ENCODE data around the gene PIP4K2C.

The PIP4K2C gene

DNA sequence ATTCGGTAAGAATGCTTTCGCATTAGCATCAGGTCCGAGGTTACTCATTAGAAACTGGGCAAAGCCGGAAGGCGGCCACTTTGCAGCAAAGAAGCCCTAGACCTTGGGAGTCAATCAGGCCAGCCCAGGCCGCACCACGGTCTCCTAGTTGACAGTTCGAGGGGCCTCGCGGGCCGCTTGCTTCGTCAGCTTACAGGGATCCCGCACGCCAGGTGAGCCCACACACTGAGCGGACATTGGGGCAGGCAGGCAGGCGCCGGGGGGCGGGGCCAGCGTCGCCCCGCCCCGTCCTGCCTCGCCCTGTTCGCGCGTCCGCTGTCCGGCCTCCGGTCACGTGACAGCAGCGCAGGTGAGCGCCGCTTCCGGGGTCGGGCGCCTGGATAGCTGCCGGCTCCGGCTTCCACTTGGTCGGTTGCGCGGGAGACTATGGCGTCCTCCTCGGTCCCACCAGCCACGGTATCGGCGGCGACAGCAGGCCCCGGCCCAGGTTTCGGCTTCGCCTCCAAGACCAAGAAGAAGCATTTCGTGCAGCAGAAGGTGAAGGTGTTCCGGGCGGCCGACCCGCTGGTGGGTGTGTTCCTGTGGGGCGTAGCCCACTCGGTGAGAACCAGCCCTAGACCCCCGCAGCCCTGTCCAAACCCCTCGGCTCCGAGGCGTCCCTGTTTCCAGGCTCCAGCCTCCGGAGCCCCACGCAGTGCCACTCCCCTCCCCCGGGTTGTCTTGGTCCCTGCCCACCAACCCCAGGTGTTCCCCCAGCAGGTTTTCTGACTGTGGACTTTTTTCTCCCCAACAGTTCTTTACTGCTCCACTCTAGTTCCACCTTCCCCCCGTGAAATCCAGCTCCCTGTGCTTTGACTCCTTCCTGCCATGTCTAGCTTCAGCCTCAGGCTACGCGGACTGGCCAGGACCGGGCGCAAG is at the start of gene PIP4K2C:
Gene PIP4K2C, plus strand, starts transcription at position 329 of the 918 bp plus-strand sequence. Its CDS starts 98 bp downstream, at position 427.
- DNase-seq = peak; percentile 82

- no peak for DNase-seq
Measured at GRCh38 chr12:57541717-57542116, 49.3 kb upstream of the PIP4K2C start.

DNA sequence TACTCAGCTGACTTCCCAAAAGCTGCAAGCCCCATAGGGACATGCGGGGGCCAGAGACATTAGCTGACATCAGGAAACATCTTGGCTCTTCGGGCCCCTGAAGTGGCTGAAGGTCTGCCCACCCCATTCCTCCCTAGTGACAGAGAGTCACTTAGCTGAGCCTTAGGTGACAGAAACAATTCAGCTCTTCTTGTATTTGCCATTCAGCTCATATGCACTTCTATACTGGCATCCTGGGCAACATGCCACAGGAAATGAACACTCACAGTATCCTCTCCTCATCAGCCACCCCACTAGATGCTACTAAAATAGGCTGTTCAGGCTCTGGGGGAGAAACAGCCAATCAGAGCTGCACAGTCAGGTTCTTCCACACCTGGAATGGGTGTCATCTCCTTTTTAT is 47.4 kb upstream of the PIP4K2C start:
- DNase-seq = peak; percentile 39

- no peak for DNase-seq
Measured at GRCh38 chr12:57545809-57546437, 45.1 kb upstream of the PIP4K2C start.

- peak; percentile 92 for DNase-seq
Measured at GRCh38 chr12:57546438-57547287, 44.3 kb upstream of the PIP4K2C start, which contains the start of gene DCTN2. Gene DCTN2 (minus strand): TSS chr12:57547192. CDS start chr12:57547063, 129 bp downstream.

GRCh38 chr12:57547288-57548012 is 43.5 kb upstream of the PIP4K2C start:
- DNase-seq = no peak

DNA sequence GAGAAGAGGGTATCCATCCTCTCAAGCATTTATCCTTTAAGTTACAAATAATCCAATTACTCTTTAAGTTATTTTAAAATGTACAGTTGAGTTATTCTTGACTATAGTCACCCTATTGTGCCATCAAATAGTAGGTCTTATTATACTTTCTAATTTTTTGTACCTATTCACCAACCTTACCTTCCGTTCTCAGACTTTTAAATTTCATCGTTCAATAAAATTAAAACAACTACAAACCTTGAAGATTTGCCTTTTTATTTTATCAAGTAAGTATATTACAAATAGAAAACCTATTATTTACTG is 43.0 kb upstream of the PIP4K2C start:
- DNase-seq = no peak

DNA sequence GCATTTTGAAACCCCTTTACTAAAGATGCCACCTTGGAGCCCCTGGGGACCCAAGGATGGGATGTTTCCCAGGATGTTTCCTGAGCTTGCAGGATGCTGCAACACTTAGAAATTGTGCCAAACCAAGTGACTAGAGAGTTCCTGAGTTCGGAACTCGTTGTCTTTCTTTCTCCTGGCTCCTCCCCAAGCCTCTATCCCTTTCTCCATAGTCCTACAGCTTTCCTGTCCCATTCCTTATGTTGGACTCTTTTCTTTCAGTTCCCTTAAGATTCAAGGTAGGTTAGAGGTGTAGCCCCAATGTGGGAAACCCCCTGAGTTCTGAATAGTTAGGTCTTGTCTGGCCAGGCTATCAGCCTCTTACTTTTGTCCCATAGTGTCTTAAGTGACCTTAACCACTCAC is 42.5 kb upstream of the PIP4K2C start:
- DNase-seq = no peak

DNA sequence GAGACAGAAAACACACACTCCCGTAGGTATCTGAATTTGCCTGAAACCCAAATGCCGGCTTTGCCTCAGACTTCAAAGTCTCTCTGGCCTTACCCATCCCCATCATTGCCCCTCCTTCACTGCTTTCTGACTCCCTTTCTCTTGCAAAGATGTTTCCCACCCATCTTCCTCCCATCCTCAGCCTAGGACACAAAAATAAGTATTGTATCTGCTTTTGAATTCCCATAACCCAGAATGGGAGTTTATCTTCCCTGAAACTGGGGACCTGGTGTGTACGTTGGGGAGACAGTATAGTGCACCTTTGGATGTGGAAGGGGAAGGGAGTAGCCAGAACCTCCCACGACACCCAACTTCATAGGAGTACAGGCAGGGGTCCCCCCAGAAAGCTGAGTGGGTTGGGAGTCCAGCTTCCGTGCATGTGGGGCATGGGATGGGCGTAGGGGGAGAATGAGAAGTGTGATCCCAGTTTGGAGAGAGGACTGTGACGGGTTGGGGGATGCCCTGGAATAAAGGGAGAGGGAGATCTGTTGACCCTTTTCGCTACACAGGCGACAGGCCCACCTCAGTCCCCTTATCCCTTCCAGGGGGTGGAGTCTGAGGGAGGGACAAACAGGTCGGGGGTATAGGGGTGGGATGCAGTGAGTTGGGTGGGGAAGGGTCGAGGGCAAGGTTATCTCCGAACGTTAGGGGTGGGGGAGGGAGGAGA is 41.6 kb upstream of the PIP4K2C start:
- DNase-seq = no peak

GRCh38 chr12:57549909-57550640 is 40.9 kb upstream of the PIP4K2C start, which contains the start of gene KIF5A:
Gene KIF5A (plus strand): TSS chr12:57550044. CDS start chr12:57550272, 228 bp downstream.
- DNase-seq = peak; percentile 15

- DNase-seq = no peak
Measured at GRCh38 chr12:57550641-57551549, 40.1 kb upstream of the PIP4K2C start.

DNA sequence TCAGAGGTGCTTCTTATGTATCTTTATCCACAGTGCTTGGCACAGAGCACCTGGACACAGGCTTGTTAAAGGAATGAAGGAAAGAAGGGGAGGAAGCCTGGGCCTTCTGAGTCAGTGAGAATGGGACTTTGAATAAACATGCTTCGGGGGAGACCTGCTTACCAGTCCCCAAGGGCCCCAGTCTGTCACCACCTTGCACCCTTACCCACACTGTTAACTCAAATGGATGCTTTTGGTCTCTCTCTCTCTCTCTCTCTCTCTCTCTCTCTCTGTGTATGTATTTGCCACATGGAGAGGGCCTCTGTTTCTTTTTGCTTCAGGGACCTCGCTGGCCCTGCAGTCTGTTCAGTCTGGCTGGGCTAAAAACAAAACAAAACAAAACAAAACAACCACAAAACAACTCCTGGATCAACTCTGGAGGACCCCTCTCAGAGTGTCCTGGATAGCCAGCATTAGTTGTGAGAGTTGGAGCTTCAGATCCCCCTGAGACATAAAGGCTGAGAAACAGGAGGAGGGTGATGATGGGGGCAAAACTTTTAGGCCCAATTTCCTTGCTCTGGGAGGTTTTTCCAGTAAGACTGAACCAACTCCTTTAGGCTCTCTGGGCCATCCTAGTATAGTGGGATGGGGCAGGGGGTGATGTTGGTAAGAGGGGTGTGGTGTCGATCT is 39.2 kb upstream of the PIP4K2C start:
- DNase-seq = no peak

- no peak for DNase-seq
Measured at GRCh38 chr12:57552306-57552651, 38.7 kb upstream of the PIP4K2C start.

GRCh38 chr12:57552835-57553313 is 38.1 kb upstream of the PIP4K2C start:
- no peak for DNase-seq

GRCh38 chr12:57553343-57554202 is 37.4 kb upstream of the PIP4K2C start:
- no peak for DNase-seq

GRCh38 chr12:57554453-57554852 is 36.5 kb upstream of the PIP4K2C start:
- DNase-seq = no peak

DNA sequence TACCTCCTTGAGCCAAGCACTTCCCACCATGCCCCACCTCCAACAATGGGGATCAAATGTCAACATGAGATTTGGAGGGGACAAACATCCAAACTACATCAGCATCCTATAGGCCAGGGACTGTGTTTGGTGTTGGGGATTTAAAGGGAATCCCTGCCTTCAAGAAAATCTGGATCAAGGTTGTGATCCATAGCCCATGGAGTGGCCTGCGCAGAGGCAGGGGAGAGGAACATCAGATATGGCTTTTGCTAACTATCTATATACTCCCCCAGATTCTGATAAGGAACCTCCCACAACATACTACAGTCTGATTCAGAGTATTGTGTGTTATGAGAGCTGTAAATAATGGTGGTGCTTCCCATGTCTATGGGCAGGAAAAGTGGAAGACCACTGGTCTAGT is 36.1 kb upstream of the PIP4K2C start:
- no peak for DNase-seq

- no peak for DNase-seq
Measured at GRCh38 chr12:57558864-57559263, 32.1 kb upstream of the PIP4K2C start.
